K562 (cell line): ENCODE results near the gene ABCA10. TPM values are rescaled to one million over a fixed set of nuclear protein-coding genes. Genes with fewer than 3 reads are reported as not detected.

Source experiments
- BRF1 ChIP-seq: IDR thresholded peaks from 3 replicates; pipeline ENCODE4 v1.6.1; 2011; ENCODE audit warnings: borderline replicate concordance, mild to moderate bottlenecking; ENCODE audit not compliant: insufficient read length; ENCODE audit errors: extremely low read depth
- CC2D1A ChIP-seq: fragments of 450-650 bp; IDR thresholded peaks from 2 replicates; pipeline ENCODE4 v1.6.1; 2017; ENCODE audit warnings: mild to moderate bottlenecking
- CHD2 ChIP-seq: IDR thresholded peaks from 2 replicates; pipeline ENCODE4 v1.6.1; 2011; ENCODE audit warnings: low read depth, low read length
- DACH1 ChIP-seq: fragments of 450-650 bp; IDR thresholded peaks from 2 replicates; pipeline ENCODE4 v1.6.1; 2018; ENCODE audit not compliant: partially characterized antibody
- FOSL1 ChIP-seq: fragments of 200-800 bp; sonication (Bioruptor generic); conservative IDR thresholded peaks from 2 replicates; pipeline ENCODE4 v1.6.1; 2016; ENCODE audit warnings: missing genetic modification characterization, missing compliant biosample characterization
- HDAC3 ChIP-seq: fragments of 450-650 bp; IDR thresholded peaks from 2 replicates; pipeline ENCODE4 v1.6.1; 2018; ENCODE audit warnings: borderline replicate concordance, mild to moderate bottlenecking, moderate library complexity; ENCODE audit not compliant: partially characterized antibody
- ILK ChIP-seq: fragments of 450-650 bp; IDR thresholded peaks from 2 replicates; pipeline ENCODE4 v1.6.1; 2016; ENCODE audit warnings: missing genetic modification characterization, low read depth, mild to moderate bottlenecking, missing compliant biosample characterization, moderate library complexity, borderline replicate concordance
- SREBF2 ChIP-seq: sonication (generic); formaldehyde crosslinking; IDR thresholded peaks from 2 replicates; pipeline ENCODE4 v1.4.0; 2020; ENCODE audit warnings: mild to moderate bottlenecking, missing genetic modification reagents
- YBX1 ChIP-seq: fragments of 450-650 bp; IDR thresholded peaks from 2 replicates; pipeline ENCODE4 v1.7.1; 2016; ENCODE audit warnings: mild to moderate bottlenecking
- ZSCAN29 ChIP-seq: fragments of 450-650 bp; IDR thresholded peaks from 2 replicates; pipeline ENCODE4 v1.6.1; 2017
- ZSCAN32 ChIP-seq: fragments of 450-650 bp; formaldehyde crosslinking; IDR thresholded peaks from 2 replicates; pipeline ENCODE4 v1.4.0; 2020; ENCODE audit warnings: mild to moderate bottlenecking, moderate library complexity
- polyA plus RNA-seq, 8 experiments: library from polyadenylated mRNA; depleted of rRNA in 4 of 8; stranded (reverse) in 5 of 8; unstranded in 3 of 8; fragments of >200 nt; fragmentation: Nextera tagmentation in 2 of 8; fragmentation: Illumina TruSeq in 1 of 8; extraction: Ambion mirVana in 2 of 8; extraction: Trizol in 1 of 8; gene quantifications; 2 replicates each; pipeline versions ENCODE4 v1.2.1 to v1.2.3, GENCODE V29; 2011 to 2014; ENCODE audit warnings: inconsistent platforms in 1 of 8, missing spikeins in 1 of 8
- total RNA-seq, 7 experiments: library from RNA; depleted of rRNA in 6 of 7; stranded (reverse); fragments of >200 nt in 6 of 7; fragmentation: Illumina TruSeq in 2 of 7; extraction: Trizol in 2 of 7; gene quantifications; 2 replicates each; pipeline versions ENCODE4 v1.2.1 to v1.2.3, GENCODE V29; 2011 to 2021; ENCODE audit warnings: low replicate concordance in 1 of 7
- TF ChIP-seq, protein P1 (sequence below): IDR thresholded peaks from 2 replicates; pipeline ENCODE4 v1.6.1; 2014; ENCODE audit warnings: antibody characterized with exemption

ABCA10 gene
- total and polyA plus RNA-seq, 9 of the 15 experiments (the other 6 are each of a cell fraction or from before 2014, with no cell fraction given): 0.04 to 0.45 (median 0.15) TPM; not detected in 1

DNA sequence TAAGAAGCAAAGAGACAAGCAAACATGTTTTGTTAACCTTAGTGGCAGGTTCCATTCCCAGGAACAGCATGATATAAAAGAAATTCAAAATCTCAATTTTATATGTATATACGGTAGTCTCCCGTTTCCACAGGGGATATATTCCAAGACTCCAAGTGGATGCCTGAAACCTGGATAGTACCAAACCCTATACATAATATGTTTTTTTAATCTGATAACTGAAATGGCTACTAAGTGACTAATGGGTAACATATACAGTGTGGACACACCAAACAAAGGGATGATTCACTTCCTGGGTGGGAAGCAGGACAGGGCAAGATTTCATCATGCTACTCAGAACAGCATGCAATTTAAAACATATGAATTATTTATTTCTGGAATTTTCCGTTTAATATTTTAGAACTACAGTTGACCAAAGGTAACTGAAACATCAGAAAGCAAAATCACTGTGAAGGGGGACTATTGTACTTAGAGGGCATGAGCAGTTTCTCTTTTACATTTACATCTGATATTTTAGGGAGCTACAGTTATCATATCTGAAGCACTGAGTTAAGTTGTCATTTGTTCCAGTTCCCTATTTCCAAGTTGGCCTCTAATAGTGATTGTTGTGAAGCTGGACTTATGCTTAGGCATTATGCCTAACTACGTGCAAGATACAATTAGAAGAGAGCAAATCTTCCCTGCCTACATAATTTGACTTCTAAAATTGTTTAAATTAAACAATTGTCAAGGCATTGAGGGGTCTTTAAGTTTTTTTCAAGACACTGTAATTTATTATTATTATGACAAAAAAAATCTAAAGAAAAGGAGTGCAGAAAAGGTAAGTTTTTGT is 52.8 kb downstream of the ABCA10 start (continued):
- TF ChIP-seq HDAC3 (no peak), ILK (tag) (peak; percentile 36; the same call in 1 of the 2 replicates), SREBF2 (CRISPR knock-in tag) (no peak), FOSL1 (tag) (peak; percentile 98), CC2D1A (no peak), BRF1 (no peak), DACH1 (no peak), CHD2 (no peak), ZSCAN29 (no peak), YBX1 (no peak), ZSCAN32 (0 out of 2 replicates have a peak, but pooled peaks have one; percentile 43)
- TF ChIP-seq, protein P1, sequence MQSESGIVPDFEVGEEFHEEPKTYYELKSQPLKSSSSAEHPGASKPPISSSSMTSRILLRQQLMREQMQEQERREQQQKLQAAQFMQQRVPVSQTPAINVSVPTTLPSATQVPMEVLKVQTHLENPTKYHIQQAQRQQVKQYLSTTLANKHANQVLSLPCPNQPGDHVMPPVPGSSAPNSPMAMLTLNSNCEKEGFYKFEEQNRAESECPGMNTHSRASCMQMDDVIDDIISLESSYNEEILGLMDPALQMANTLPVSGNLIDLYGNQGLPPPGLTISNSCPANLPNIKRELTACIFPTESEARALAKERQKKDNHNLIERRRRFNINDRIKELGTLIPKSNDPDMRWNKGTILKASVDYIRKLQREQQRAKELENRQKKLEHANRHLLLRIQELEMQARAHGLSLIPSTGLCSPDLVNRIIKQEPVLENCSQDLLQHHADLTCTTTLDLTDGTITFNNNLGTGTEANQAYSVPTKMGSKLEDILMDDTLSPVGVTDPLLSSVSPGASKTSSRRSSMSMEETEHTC: no peak
